ENCODE data around the gene CHCHD2.
"Not testable (repeated sequence)": the region's sequence is repeated elsewhere in the genome, so short reads cannot be mapped to it uniquely, and the experiment has no call there.

CHCHD2 gene

DNA sequence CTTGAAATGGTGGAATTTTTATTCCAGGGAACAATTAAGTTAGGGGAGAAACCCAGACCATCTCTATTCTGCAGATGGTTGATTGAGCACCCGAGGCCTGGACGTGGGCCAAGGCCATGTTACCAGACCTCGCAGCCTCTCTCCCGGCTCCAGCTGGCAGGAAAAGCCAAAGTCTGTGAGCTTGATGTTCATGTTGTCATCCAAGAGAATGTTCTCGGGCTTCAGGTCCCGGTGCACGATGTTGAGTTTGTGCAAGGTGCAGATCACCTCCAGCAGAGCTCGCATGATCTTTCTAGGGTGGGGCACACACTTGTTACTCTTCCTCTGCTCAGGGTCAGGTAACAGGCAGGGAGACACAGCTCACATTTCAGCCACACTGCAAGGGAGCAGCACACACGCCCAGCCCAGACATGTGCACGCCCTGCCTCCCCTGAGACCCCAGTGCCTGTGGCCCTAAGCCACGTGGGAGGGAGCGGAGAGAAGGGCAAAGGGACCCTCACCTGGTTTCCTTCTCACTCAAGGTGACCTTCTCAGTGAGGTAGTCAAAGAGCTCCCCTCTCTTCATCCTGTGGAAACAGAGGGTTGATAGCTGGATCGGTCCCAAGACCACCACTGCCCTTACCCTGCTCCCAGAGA lies 23.0 kb downstream of the CHCHD2 start:
- no peak for DNase-seq (ENCODE audit: low read depth in 1 of 2, low spot score in 1 of 2)

DNA sequence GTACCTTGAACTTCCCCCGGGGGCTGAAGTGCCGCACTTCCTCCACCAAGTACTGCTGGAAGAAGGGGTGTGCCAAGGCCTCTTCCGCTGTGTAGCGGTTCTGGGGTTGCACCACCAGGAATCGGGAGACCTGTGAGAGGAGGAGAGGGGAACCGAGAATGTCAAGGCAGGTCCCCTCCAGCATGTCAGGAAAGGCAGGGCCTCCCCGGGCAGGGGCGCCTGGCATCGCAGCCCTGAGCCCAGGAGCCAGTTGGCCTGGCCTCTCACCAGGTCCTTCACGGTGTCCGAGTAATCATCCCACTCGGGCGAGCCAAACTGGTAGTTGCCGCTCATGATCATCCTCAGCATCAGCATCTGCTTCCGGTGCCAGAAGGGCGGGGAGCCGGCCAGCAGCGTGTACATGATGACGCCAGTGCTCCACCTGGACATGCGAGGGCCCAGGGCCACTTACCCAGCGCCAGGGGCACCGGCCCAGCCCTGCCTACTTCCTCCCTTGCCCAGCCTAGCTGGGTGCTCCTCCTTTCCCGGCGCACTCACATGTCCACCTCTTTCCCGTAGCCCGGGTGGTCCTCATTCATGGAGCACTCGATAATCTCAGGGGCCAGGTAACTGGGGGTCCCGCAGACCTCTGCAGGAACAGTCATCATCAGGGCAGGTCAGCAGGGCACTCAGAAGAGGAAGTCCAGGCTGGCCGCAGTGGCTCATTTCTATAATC lies 24.5 kb downstream of the CHCHD2 start:
- no peak for DNase-seq (ENCODE audit: low read depth in 1 of 2, low spot score in 1 of 2)

DNA sequence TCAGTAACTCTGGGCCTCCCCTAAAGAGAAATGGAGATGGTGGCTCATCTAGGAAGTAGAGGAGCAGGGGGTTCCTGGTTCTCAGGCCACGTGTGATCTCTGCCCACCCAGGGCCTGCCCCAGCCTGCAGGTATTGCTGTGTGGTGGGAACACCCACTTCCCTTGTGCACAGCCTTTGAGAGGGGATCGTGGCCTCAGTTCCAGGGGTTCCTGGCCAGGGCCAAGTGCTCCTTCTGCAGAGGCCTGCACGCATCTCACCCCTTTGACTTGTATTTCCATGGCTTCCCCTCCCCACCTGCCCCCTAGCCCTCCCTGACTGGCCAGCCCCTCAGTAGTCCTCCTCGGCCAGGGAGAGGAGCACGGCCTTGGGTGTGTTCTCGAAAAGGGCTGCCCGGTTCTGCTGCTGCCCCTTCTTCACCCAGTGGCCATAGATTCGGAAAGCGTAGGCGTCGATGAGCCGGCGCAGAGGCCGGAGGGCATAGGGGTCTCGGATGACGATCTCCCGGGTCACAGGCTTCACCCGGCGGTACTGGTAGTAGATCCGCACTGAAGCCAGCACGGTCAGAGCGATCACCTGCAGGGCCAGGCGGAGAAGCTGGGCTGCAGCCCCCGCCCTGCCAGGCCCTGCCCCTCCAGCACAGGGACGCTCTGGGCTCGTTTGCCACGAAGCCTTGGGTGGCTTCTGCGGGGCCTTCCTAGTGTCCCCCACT lies 25.4 kb downstream of the CHCHD2 start:
- DNase-seq (ENCODE audit: low read depth in 1 of 2, low spot score in 1 of 2): not testable (repeated sequence)

DNA sequence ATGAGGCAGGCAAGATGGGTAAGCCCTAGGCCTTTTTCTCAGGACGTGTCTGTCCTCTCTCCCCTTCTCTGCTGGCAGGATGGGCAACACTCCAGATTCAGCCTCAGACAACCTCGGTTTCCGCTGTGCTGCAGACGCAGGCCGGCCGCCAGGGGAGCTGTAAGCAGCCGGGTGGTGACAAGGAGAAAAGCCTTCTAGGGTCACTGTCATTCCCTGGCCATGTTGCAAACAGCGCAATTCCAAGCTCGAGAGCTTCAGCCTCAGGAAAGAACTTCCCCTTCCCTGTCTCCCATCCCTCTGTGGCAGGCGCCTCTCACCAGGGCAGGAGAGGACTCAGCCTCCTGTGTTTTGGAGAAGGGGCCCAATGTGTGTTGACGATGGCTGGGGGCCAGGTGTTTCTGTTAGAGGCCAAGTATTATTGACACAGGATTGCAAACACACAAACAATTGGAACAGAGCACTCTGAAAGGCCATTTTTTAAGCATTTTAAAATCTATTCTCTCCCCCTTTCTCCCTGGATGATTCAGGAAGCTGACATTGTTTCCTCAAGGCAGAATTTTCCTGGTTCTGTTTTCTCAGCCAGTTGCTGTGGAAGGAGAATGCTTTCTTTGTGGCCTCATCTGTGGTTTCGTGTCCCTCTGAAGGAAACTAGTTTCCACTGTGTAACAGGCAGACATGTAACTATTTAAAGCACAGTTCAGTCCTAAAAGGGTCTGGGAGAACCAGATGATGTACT lies 26.7 kb downstream of the CHCHD2 start:
- no peak for DNase-seq (ENCODE audit: low read depth in 1 of 2, low spot score in 1 of 2)

DNA sequence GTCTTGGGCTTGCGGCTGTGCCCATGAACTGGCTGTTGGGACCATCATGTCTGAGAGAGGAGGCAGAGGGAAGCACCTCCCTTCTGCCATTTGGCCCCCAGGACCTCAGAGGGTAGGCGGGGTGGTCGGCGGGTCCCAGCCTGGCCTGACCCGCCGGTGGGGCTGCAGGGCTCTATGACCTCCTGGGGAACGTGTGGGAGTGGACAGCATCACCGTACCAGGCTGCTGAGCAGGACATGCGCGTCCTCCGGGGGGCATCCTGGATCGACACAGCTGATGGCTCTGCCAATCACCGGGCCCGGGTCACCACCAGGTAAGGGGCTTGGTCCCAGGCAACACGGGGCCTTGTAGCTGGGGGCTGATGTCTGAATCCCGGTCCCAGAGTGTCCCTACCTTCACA lies 28.1 kb downstream of the CHCHD2 start:
- DNase-seq (ENCODE audit: low read depth in 1 of 2, low spot score in 1 of 2): no peak

DNA sequence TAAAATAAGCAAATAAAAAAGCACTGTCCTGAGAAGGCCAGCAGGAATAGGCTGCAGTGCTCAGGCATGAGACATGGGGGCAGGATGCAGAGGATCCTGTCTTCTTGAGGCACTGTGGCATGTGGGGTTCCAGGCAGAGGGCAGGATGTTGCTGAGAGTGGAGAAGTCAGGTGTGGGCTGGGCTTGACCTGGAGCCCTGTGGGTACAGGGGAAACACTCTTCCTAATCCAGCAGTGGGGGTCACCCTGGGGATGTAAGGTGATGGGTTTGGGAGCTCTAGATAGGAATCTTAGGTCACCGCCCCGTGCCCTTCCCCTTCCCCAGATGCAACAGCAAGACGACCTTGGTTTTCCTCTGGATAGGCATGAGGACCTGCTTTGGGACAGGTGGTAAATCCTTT lies 28.6 kb downstream of the CHCHD2 start:
- no peak for DNase-seq (ENCODE audit: low read depth in 1 of 2, low spot score in 1 of 2)

DNA sequence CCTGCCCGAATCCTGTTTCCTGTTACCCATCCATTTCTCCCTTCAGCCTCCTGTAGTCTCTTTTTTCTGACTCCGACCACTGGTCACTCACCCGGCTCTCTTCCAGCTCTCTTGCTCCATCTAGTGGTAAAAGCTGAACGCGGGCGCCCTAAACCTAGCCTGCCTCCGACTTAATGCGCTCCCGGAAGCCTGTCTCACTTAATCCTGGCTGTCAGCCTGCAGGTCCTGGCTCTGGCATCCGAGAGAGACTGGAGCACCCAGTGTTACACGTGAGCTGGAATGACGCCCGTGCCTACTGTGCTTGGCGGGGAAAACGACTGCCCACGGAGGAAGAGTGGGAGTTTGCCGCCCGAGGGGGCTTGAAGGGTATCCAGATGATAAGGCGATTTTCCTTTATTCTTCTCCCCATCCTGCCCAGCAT lies 31.9 kb downstream of the CHCHD2 start:
- DNase-seq (ENCODE audit: low read depth in 1 of 2, low spot score in 1 of 2): peak; percentile 45 to 53

DNA sequence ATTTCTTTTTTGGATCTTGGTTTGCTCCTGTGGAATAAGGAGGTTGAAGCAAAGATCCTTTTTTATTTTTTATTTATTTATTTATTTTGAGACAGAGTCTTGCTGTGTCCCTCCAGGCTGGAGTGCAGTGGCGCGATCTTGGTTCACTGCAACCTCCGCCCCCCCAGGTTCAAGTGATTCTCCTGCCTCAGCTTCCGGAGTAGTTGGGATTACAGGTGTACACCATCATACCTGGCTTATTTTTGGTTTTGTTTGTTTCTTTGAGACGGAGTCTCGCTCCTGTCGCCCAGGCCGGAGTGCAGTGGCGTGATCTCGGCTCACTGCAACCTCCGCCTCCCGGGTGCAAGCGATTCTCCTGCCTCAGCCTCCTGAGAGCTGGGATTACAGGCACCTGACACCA lies 39.9 kb downstream of the CHCHD2 start:
- DNase-seq (ENCODE audit: low read depth in 1 of 2, low spot score in 1 of 2): not testable (repeated sequence)

DNA sequence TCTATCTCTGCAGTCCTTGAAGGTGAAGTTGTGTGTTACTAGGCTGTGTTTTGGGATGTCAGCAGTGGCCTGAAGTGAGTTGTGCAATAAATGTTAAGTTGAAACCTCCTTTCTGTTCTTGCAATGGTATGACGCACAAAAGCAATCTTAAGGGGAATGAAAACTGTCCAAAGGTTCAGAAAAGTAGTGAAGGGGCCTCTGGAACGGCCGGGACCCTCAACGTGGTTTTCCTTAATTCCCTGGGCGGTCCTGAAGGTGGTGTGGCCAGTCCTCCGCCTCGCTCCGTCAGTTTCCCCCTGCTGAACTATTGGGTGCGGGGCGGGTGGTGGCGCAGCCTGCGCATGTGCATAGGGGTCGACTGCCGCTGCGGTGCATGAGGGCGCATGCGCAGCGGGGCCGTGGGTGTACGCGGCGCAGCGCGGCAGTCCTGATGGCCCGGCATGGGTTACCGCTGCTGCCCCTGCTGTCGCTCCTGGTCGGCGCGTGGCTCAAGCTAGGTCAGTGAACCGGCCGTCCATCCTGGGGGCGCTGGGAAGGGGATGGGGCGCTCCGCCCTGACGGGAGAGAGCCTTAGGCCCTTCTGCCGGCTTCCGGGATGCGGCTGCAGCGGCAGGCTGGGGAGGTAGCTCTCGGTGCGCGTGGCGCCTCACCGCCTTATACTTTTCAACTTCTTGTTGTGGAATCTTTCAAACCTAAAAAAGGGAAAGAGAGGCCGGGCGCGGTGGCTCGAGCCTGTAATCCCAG lies 42.2 kb downstream of the CHCHD2 start, which contains the start of gene SUMF2:
Gene SUMF2 (plus strand): TSS at position 405 of the 744 bp plus-strand sequence. CDS start 26 bp downstream, at position 431.
- DNase-seq (ENCODE audit: low read depth in 1 of 2, low spot score in 1 of 2): peak; percentile 81 to 83

DNA sequence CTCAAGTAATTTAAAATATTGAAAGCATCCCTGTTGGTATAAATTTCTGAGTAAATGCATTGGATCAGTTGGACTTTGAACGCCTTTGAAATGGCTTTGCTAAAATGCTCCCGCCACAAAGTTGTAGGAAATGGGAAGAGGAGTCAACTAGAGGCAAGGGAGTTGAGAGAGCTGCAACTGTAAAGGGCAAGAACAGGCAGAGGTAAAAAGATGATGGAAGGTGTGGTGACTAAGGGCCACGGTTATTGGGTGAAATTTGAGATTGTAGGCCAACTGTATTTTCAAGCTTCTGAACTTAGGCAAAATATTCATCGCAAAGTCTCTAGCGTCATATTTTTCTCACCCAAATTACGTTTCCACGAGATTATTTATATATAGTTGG lies 42.8 kb downstream of the CHCHD2 start:
- no peak for DNase-seq (ENCODE audit: low read depth in 1 of 2, low spot score in 1 of 2)

DNA sequence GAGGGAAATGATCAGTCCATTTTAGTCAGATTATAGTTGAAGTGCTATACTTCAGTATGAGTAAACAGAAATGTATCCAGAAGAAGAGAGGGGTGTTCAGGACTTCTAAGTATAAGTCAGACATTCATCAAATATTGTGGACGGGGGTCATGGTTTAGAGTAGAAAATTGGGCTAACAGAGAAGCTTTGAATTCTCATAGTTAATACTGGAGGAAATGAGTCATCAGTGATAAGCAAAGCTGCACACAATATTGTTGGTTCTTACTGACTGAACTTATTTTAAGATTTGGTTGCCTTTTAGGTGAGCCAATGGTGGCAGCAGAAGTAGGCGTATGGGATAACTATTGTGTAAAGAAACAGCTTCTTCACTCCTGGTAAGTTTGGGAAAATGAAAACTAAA lies 43.9 kb downstream of the CHCHD2 start:
- no peak for DNase-seq (ENCODE audit: low read depth in 1 of 2, low spot score in 1 of 2)

DNA sequence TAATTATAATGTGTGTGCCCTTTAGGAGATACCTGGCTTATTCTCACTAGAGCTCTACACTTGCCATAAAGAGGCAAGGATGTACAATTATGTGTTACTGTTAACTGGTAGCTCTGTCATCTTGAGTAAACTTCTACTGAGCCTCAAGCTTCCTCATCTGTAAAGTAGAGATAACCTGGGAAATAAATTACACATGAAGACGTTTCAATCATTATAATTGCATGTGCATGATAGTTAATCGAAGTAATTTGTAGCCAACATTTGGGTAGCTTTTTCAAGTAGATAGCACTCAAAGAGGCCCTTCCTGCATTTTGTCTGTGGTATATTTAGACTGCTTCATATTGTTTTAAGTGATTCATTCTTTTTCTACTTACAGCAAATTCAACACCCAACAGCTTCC lies 52.3 kb downstream of the CHCHD2 start:
- DNase-seq (ENCODE audit: low read depth in 1 of 2, low spot score in 1 of 2): no peak

DNA sequence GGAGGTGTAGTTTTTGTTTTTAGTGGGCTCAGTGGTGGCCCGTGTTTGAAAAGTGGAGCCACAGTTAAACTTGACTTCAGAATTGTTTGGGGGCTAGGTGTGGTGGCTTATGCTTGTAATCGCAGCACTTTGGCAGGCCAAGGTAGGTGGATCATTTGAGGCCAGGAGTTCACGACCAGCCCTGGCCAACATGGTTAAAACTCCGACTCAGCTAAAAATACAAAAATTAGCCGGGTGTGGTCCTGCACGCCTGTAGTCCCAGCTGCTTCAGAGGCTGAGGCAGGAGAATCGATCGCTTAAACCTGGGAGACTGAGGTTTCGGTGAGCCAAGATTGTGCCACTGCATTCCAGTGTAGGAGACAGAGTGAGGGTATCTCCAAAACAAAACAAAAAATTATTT lies 52.9 kb downstream of the CHCHD2 start:
- DNase-seq (ENCODE audit: low read depth in 1 of 2, low spot score in 1 of 2): no peak
